ENCODE results near the gene PRDM5. TPM values are rescaled to one million over a fixed set of nuclear protein-coding genes. Genes with fewer than 3 reads are reported as not detected.

PRDM5 gene
- 10 to 100 TPM in 1 of 2 donors, 1 to 10 TPM in 1; 9.9 to 18.9 TPM for total RNA-seq

DNA sequence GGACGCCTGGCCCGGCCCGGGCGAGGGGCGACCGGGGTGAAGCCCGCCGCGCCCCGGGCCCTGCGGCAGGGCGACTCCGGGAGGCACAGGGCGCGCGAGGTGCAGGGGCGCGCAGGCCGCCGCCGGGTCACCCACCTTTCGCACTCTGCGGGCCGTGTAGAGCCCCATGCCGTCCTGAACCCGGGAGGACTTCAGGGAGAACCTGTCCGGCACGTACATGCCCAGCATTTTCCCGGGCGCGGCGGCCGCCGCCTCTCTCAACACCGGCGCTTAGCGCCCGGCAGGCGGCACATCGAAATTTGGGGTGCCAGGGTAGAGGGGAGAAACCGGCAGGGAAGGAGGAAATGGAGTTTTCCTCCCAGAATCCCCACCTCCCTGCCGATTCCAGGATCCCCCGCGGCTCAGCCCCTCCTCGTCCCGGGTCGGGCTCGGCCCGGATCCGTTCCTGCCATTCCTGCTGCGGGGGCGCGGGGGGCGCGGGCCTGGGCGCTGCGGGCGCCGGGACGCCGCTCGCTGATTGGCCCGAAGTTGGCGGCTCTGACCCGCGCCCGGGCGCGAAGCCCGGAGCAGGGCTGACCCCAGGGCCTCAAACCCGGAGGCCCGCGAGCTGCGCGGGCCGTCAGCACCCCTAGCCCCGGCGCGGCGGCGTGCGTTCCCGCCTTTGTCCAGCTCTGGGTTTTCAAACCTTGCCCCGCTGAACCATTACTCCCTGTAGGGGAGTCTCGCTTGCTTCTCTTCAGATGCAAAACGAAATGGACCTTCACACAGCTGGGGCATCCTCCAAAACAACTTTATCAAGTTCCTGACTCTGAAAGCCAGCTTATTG, at the start of gene PRDM5:
Gene PRDM5 (minus strand): TSS at position 346 of the 826 bp plus-strand sequence. CDS start 118 bp downstream, at position 228.
- Histone ChIP-seq H3K4me3 (peak within 1 kb of the TSS; percentile 56 to 69), H3K27me3 (replicated peaks; ENCODE audit: insufficient read depth) (no peaks in the 10 kb centered on the region), H3K4me1 (replicated peaks) (no peaks in the 10 kb centered on the region), H3K27ac (peak within 1 kb of the TSS; percentile 87 to 88), H3K9me3 (no peaks in the 10 kb centered on the region), H3K36me3 (no peaks in the 10 kb centered on the region)
- WGBS: under 1% methylated on average over 83 of the region's 86 CpGs
- peak; percentile 13 for DNase-seq (ENCODE audit: low spot score)
- intact Hi-C loops (cut with DNase I): no loop called here
- TF ChIP-seq, protein P1, sequence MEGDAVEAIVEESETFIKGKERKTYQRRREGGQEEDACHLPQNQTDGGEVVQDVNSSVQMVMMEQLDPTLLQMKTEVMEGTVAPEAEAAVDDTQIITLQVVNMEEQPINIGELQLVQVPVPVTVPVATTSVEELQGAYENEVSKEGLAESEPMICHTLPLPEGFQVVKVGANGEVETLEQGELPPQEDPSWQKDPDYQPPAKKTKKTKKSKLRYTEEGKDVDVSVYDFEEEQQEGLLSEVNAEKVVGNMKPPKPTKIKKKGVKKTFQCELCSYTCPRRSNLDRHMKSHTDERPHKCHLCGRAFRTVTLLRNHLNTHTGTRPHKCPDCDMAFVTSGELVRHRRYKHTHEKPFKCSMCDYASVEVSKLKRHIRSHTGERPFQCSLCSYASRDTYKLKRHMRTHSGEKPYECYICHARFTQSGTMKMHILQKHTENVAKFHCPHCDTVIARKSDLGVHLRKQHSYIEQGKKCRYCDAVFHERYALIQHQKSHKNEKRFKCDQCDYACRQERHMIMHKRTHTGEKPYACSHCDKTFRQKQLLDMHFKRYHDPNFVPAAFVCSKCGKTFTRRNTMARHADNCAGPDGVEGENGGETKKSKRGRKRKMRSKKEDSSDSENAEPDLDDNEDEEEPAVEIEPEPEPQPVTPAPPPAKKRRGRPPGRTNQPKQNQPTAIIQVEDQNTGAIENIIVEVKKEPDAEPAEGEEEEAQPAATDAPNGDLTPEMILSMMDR (IDR thresholded peaks at IDR 0.05): peak in 1 of 4 experiments; percentile 29
- no peak for TF ChIP-seq POLR2AphosphoS5 (IDR thresholded peaks at IDR 0.05)

DNA sequence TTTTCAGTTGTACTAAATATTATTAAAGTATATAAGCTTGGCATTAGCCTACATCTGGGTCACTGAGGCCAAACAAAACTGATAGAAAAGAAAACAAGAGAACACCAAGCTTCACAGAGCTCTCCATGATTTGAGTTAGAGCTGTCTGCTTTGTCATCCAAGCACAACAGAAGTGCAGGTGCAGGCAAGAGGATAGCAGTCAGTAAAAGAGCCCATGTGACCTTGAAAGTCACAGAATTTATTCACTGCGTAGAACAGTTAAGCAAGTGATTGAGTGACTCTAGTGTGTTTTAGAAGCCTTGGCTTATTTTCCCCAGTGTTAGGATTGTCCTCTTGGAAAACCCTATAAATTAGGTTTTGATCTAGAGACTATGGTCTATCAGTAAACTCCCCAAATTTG, 49.4 kb upstream of the PRDM5 start:
- intact Hi-C loops (cut with DNase I): no loop called here
- H3K9me3 ChIP-seq: no peaks in the 10 kb centered on the region
- no peak for DNase-seq (ENCODE audit: low spot score)
- TF ChIP-seq POLR2AphosphoS5 (IDR thresholded peaks at IDR 0.05) (no peak), POLR2A (IDR thresholded peaks at IDR 0.05) (no peak)
- TF ChIP-seq, protein P1 (IDR thresholded peaks at IDR 0.05): no peak
- H3K4me1 ChIP-seq (replicated peaks): no peaks in the 10 kb centered on the region
- H3K27ac ChIP-seq: no peak overlapping the region
- no peaks in the 10 kb centered on the region for H3K36me3 ChIP-seq
- H3K4me3 ChIP-seq: no peak overlapping the region
- WGBS: 72% methylated on average over 1 of the region's 1 CpG
- no peaks in the 10 kb centered on the region for H3K27me3 ChIP-seq (replicated peaks; ENCODE audit: insufficient read depth)

DNA sequence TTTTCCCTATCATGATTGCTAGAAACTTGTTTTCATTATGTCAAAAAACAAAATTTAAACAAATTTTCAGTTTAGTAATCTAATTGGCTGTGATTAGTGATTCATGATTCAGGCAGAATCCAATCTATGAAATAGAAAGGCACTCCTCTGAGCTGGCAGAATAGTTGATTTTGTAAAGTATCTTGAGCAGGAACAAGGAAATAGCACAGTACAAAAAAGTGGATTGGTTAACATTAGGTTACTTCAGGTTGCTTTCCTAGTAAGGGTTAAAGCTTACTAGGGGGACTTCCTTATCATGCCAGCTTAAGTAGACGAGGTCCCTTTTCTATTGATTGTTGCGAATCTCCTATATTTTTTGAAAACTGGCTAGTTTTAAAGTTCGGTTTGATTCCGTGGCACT, 43.4 kb upstream of the PRDM5 start:
- intact Hi-C loops (cut with DNase I): no loop called here
- Histone ChIP-seq H3K27me3 (replicated peaks; ENCODE audit: insufficient read depth) (no peaks in the 10 kb centered on the region), H3K9me3 (no peaks in the 10 kb centered on the region), H3K36me3 (no peaks in the 10 kb centered on the region), H3K4me1 (replicated peaks) (no peaks in the 10 kb centered on the region), H3K4me3 (no peak overlapping the region), H3K27ac (no peak overlapping the region)
- DNase-seq (ENCODE audit: low spot score): no peak
- 83% methylated on average over 4 of the region's 4 CpGs for WGBS
- TF ChIP-seq POLR2A (IDR thresholded peaks at IDR 0.05) (no peak), POLR2AphosphoS5 (IDR thresholded peaks at IDR 0.05) (no peak)
- TF ChIP-seq, protein P1 (IDR thresholded peaks at IDR 0.05): no peak

DNA sequence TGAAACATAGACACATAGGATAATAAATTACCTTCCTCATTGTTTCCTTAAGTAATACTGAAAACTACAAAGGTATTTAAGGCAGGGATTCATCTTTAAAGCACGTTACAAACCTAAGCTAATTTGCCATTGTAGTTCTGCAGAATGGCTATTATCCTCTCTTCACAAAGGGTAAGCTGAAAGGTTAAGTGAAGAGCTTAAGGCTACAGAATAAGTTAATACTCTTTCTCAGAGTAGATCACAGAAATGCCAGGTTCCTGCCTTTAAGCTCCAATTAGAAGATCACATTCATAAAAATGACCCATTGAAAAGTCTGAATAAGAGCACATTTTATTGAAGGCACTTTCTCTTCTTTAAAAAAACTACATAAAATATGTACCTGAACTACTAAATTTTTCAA, 42.1 kb upstream of the PRDM5 start:
- no peak overlapping the region for H3K4me3 ChIP-seq
- TF ChIP-seq POLR2A (IDR thresholded peaks at IDR 0.05): no peak
- TF ChIP-seq, protein P1 (IDR thresholded peaks at IDR 0.05): no peak
- TF ChIP-seq POLR2AphosphoS5 (IDR thresholded peaks at IDR 0.05): no peak
- H3K27me3 ChIP-seq (replicated peaks; ENCODE audit: insufficient read depth): no peaks in the 10 kb centered on the region
- H3K36me3 ChIP-seq: no peaks in the 10 kb centered on the region
- no peaks in the 10 kb centered on the region for H3K4me1 ChIP-seq (replicated peaks)
- no peaks in the 10 kb centered on the region for H3K9me3 ChIP-seq
- H3K27ac ChIP-seq: no peak overlapping the region
- intact Hi-C loops (cut with DNase I): no loop called here
- no peak for DNase-seq (ENCODE audit: low spot score)
- 51% methylated on average over 1 of the region's 1 CpG for WGBS

DNA sequence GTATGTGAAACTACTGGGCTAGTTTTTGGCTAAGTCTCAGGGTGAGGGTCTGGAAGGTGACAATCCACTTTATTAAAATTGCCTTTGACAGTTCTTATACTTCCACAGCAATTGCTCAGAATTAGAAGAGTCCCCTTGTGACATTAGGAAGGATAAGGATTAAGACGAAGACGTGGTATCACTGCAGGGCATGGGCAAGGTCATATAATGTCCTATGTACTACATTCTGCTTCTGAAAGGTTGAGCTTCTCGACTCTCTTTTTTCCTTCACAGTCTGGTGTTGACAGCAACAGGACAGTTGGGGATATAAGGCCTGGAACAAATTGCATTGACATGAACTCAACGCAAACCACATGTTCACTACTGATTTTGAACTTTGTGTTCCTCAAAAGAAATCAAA, 40.9 kb upstream of the PRDM5 start:
- H3K4me3 ChIP-seq: no peak overlapping the region
- no peaks in the 10 kb centered on the region for H3K36me3 ChIP-seq
- H3K27ac ChIP-seq: no peak overlapping the region
- 90% methylated on average over 4 of the region's 4 CpGs for WGBS
- no peaks in the 10 kb centered on the region for H3K4me1 ChIP-seq (replicated peaks)
- no peaks in the 10 kb centered on the region for H3K27me3 ChIP-seq (replicated peaks; ENCODE audit: insufficient read depth)
- intact Hi-C loops (cut with DNase I): no loop called here
- TF ChIP-seq POLR2AphosphoS5 (IDR thresholded peaks at IDR 0.05): no peak
- H3K9me3 ChIP-seq: no peaks in the 10 kb centered on the region
- no peak for DNase-seq (ENCODE audit: low spot score)

All from prostate gland (tissue), 2 donors.